ENCODE results near the gene FANCI.
A peak's percentile ranks its signal among the peaks of the same experiment; 100 is the strongest.

The FANCI gene

GRCh38 chr15:89334510-89335297, 90.9 kb downstream of the FANCI start, which contains the start of gene POLG:
TSS of gene POLG (minus strand) at chr15:89334824. CDS start at chr15:89333754, 1,070 bp downstream.
- DNase-seq = peak; percentile 99

DNA sequence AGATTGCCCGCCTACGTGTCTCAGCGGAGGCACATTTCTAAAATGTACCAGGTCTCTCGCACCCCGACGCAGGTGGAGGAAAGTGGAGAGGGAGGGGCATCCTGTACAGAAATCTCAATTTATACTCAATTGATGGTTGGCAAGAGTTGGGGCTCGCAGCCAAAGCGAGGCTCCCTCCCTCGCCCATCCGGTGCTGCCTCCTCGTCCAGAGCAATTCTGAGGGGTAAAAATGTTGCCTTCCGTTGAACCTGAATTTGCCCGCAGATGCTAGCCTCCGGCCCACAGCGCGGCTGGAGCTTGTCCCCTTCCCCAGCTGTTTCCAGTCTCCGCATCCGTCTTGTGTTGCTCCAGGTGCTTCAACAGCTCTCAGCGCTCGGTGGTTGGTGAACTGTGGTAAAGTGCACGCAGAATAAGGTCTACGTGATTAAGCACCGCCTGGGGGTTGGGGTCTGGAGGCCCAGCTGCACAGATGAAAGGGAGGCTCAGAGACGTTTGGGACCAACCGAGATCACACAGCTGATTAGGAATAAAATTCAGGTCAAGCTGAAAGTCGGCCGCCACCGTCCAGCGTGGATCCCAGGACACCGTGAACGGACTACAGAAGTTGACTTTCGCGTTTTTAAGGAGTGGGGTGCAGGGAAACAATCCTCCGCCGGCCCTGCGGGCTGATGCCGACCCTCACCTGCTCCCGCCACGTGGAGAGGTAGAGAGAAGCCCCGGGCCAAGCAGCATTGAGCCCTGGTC, 91.7 kb downstream of the FANCI start:
- no peak for DNase-seq

GRCh38 chr15:89338036-89338435, 94.3 kb downstream of the FANCI start:
- DNase-seq = no peak

- no peak for DNase-seq
Measured at GRCh38 chr15:89340573-89340972, 96.8 kb downstream of the FANCI start.

DNA sequence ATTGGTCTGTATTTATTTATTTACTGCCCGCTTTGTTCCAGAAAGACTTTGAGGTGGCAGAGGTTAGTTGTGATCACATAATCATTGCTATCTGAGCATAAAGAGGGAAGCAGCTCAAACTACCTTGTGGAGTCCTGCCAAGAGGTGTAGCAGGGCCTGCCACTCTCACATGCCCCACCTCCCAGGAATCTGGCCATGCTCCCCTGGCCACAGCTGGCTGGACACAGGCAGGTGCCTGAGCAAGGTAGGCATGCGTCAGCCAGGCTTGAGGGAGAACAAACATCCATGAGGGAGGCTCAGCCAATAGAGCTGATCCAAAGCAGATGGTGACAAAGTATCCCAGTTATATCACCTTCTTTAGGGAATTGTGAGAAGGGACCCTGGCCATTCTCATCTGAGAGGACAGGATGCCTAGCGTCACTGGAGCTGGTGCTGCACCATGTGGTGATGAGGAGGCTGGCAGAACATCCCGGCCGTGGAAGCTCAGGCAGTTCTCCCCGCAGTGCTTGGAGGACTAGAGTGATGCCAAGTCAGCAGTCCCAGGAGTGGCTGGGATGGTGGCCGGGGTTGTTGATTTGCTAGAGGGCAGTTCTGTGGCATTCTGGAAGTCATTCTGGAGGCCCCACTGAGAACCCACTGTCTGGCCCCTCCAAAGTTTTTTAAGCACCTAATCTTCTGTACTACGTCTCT, 97.7 kb downstream of the FANCI start:
- no peak for DNase-seq

- DNase-seq = no peak
Measured at GRCh38 chr15:89342840-89343239, 99.1 kb downstream of the FANCI start.

- no peak for DNase-seq
Measured at GRCh38 chr15:89345248-89345647, 101.5 kb downstream of the FANCI start.

GRCh38 chr15:89346516-89347231, 102.9 kb downstream of the FANCI start:
- DNase-seq = no peak

GRCh38 chr15:89349206-89349558, 105.4 kb downstream of the FANCI start:
- DNase-seq = no peak

GRCh38 chr15:89352476-89352875, 108.7 kb downstream of the FANCI start:
- DNase-seq = no peak

DNA sequence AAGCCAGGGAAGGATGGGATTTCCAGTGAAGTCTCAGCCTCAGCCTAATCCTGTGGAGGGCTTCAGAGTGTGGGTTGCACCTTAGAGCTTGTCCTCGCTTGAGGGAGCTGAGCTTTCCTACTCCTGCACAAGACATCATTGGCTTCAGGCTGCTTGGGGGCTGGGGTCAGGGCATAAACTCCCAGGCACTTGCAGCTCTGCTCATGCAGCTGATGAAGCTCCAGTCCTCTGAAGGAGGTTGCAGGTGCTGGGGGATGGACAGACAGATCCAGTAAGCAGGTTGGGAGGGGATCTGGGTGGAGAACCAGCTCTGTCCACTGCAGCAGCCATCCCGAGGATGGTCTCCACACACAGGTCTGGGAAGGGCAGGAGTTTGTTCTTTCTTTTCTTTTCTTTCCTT, 110.2 kb downstream of the FANCI start:
- DNase-seq = no peak

GRCh38 chr15:89356634-89357298, 113.0 kb downstream of the FANCI start:
- no peak for DNase-seq

- no peak for DNase-seq
Measured at GRCh38 chr15:89358435-89358754, 114.6 kb downstream of the FANCI start.

GRCh38 chr15:89358755-89359439, 115.1 kb downstream of the FANCI start:
- peak; percentile 90 for DNase-seq

GRCh38 chr15:89359471-89360293, 115.9 kb downstream of the FANCI start:
- DNase-seq = no peak

- DNase-seq = no peak
Measured at GRCh38 chr15:89360294-89360971, 116.7 kb downstream of the FANCI start.

DNA sequence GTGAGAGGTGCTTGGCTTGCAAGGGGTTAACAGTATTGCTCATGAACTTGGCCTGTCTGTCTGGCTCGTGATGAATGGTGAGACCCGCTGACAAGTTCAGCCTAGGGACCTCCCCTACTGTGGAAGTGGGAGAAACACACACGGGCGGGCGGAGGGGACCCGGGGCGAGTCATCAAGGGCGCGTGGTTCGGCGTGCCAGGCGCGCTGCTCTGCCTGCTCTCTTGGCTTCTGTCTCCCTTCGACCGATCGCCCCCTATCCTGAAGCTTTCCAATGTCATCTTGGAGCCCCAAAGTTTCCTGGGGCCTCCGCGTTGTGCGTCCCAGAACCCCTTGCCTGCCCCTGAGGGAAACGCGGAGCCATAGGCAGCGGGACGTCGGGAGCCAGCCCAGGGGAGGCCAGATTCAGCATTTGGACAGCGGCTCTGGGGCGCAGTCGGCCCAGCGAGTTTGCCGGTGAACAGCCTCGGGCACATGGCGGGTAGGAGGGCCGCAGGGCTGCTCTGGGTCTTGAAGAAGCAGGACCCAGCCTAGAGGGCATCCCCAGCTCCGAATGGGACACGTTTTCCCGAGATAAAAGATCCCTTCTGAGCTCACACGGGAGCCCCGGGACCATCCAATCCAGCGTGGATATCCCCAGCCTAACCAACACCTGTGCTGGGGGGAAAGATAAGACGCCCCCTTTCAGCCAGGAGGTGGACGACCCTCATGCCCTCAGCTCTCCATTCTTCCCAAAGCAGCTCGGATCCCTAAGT, 117.8 kb downstream of the FANCI start:
- DNase-seq = peak; percentile 57

GRCh38 chr15:89362203-89363101, 118.7 kb downstream of the FANCI start:
- DNase-seq = no peak

- no peak for DNase-seq
Measured at GRCh38 chr15:89363133-89363532, 119.4 kb downstream of the FANCI start.
